Loucy (cell line): Measurements from ENCODE around the gene RANBP17.

Source experiments
- H2AFZ ChIP-seq: fragments of 200-600 bp; sonication (generic); 2 replicates; pipeline ENCODE4 v1.6.0; 2016; ENCODE audit warnings: antibody characterized with exemption, mild to moderate bottlenecking, low read length, moderate library complexity
- H3F3A ChIP-seq: fragments of 200-600 bp; 2 replicates; pipeline ENCODE4 v1.6.0; 2016; ENCODE audit warnings: antibody characterized with exemption, low read depth, mild to moderate bottlenecking
- H3K27me3 ChIP-seq: fragments of 200-600 bp; sonication (generic); 2 replicates; pipeline ENCODE4 v1.6.1; 2014; ENCODE audit warnings: low read length, mild to moderate bottlenecking; ENCODE audit not compliant: insufficient read depth, poor library complexity, severe bottlenecking
- H3K36me3 ChIP-seq: fragments of 200-600 bp; sonication (generic); 2 replicates; pipeline ENCODE4 v1.6.1; 2016; ENCODE audit warnings: low read length; ENCODE audit not compliant: insufficient read depth
- H3K4me1 ChIP-seq: fragments of 200-600 bp; sonication (generic); 2 replicates; pipeline ENCODE4 v1.5.1; 2014; ENCODE audit warnings: low read length, mild to moderate bottlenecking; ENCODE audit not compliant: insufficient read depth, poor library complexity, severe bottlenecking
- H3K4me2 ChIP-seq: fragments of 200-600 bp; sonication (generic); 2 replicates; pipeline ENCODE4 v1.6.0; 2014; ENCODE audit warnings: antibody characterized with exemption, low read length, low read depth, mild to moderate bottlenecking; ENCODE audit not compliant: poor library complexity, severe bottlenecking
- H3K4me3 ChIP-seq: fragments of 200-600 bp; sonication (generic); 2 replicates; pipeline ENCODE4 v1.5.1; 2014; ENCODE audit warnings: low read length, mild to moderate bottlenecking, mixed read lengths; ENCODE audit not compliant: poor library complexity, severe bottlenecking
- H3K79me2 ChIP-seq: fragments of 200-600 bp; sonication (generic); 2 replicates; pipeline ENCODE4 v1.6.1; 2014; ENCODE audit warnings: low read length; ENCODE audit not compliant: insufficient read depth
- H3K9ac ChIP-seq: fragments of 200-600 bp; sonication (generic); 2 replicates; pipeline ENCODE4 v1.6.0; 2014; ENCODE audit warnings: mild to moderate bottlenecking, low read depth, low read length, moderate library complexity; ENCODE audit not compliant: poor library complexity, severe bottlenecking
- H3K9me2 ChIP-seq: fragments of 200-600 bp; sonication (generic); replicated peaks from 2 replicates; pipeline ENCODE4 v1.6.1; 2016; ENCODE audit warnings: low read depth, low read length, mixed read lengths
- H3K9me3 ChIP-seq: fragments of 200-600 bp; sonication (generic); 2 replicates; pipeline ENCODE4 v1.6.1; 2014; ENCODE audit warnings: mild to moderate bottlenecking, antibody characterized with exemption, low read length, low read depth; ENCODE audit not compliant: insufficient read depth
- H4K20me1 ChIP-seq: fragments of 200-600 bp; sonication (generic); 2 replicates; pipeline ENCODE4 v1.6.0; 2014; ENCODE audit warnings: antibody characterized with exemption, low read length, mild to moderate bottlenecking; ENCODE audit not compliant: insufficient read depth, poor library complexity, severe bottlenecking
- EZH2phosphoT487 ChIP-seq: fragments of 200-600 bp; IDR thresholded peaks from 2 replicates; pipeline ENCODE4 v1.6.1; 2018; ENCODE audit warnings: antibody characterized with exemption, mild to moderate bottlenecking, moderate library complexity, borderline replicate concordance
- TF ChIP-seq, protein P1 (sequence below): fragments of 200-600 bp; sonication (generic); conservative IDR thresholded peaks from 2 replicates; pipeline ENCODE4 v1.5.1; 2014; ENCODE audit warnings: mild to moderate bottlenecking, antibody characterized with exemption, low read length

RANBP17 gene

DNA sequence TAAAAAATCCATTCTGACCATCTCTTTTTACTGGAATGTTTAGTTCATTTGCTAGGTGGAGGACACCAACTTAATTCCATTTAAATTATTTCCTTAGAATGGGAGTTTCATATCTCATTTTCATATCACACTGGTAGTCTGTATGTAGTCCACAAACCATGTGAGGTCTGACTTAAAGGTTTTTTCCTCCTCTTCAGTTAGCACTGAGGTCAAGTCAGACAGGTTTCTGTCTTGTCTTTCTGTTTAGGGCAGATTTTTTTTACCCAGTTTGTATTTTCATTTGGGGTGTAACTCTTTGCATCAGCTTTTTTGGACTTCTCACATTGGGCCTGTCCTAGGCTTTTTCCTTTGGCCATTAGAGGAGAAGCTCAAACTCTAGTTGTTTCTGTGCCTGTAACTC, 75.3 kb downstream of the RANBP17 start:
- TF ChIP-seq EZH2phosphoT487, result no peak
- TF ChIP-seq, protein P1, sequence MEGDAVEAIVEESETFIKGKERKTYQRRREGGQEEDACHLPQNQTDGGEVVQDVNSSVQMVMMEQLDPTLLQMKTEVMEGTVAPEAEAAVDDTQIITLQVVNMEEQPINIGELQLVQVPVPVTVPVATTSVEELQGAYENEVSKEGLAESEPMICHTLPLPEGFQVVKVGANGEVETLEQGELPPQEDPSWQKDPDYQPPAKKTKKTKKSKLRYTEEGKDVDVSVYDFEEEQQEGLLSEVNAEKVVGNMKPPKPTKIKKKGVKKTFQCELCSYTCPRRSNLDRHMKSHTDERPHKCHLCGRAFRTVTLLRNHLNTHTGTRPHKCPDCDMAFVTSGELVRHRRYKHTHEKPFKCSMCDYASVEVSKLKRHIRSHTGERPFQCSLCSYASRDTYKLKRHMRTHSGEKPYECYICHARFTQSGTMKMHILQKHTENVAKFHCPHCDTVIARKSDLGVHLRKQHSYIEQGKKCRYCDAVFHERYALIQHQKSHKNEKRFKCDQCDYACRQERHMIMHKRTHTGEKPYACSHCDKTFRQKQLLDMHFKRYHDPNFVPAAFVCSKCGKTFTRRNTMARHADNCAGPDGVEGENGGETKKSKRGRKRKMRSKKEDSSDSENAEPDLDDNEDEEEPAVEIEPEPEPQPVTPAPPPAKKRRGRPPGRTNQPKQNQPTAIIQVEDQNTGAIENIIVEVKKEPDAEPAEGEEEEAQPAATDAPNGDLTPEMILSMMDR, result no peak

DNA sequence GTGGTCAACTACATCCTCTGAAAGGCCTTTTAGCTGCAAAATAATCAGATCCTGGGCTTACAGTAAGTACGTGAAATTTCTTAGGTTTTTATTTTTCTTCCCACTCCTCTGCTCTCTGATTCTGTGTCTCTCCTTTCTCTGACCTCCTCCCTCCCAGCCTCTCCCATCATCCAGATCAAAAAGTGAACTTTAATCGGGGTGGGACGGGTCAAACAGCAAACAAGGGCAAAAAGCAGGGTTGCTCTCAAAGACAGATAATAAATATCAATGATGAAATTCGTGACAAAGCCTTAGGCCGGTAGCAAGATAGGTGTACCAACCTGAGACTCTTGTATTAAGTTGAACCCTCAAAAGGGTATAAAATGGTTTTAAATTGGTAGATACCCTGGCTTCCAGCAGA, 76.1 kb downstream of the RANBP17 start:
- Histone ChIP-seq H3K9me2 (no peaks in the 10 kb centered on the region), H3K4me2 (no peak overlapping the region), H3K4me3 (no peak overlapping the region), H3K9ac (no peak overlapping the region), H3K36me3 (no peaks in the 10 kb centered on the region), H3K79me2 (no peaks in the 10 kb centered on the region), H4K20me1 (no peaks in the 10 kb centered on the region), H3F3A (no peaks in the 10 kb centered on the region), H3K27me3 (no peaks in the 10 kb centered on the region), H2AFZ (no peak overlapping the region), H3K4me1 (no peaks in the 10 kb centered on the region), H3K9me3 (no peaks in the 10 kb centered on the region)
- no peak for TF ChIP-seq EZH2phosphoT487
- TF ChIP-seq, protein P1, result no peak

More for the DNA sequence above, 75.3 kb downstream of the RANBP17 start:
- Histone ChIP-seq H3K36me3 (no peaks in the 10 kb centered on the region), H3K9ac (no peak overlapping the region), H4K20me1 (no peaks in the 10 kb centered on the region), H2AFZ (no peak overlapping the region), H3F3A (no peaks in the 10 kb centered on the region), H3K4me3 (no peak overlapping the region), H3K27me3 (no peaks in the 10 kb centered on the region), H3K4me1 (no peaks in the 10 kb centered on the region), H3K4me2 (no peak overlapping the region), H3K79me2 (no peaks in the 10 kb centered on the region), H3K9me3 (no peaks in the 10 kb centered on the region), H3K9me2 (no peaks in the 10 kb centered on the region)

- H3K79me2 ChIP-seq, result no peaks in the 10 kb centered on the region
- no peaks in the 10 kb centered on the region for H3K36me3 ChIP-seq
- no peaks in the 10 kb centered on the region for H3K9me2 ChIP-seq
- no peak for TF ChIP-seq EZH2phosphoT487
- TF ChIP-seq, protein P1, result no peak
- no peaks in the 10 kb centered on the region for H4K20me1 ChIP-seq
- H3K9ac ChIP-seq, result no peak overlapping the region
- H3K4me2 ChIP-seq, result no peak overlapping the region
- no peak overlapping the region for H2AFZ ChIP-seq
- H3K9me3 ChIP-seq, result no peaks in the 10 kb centered on the region
- H3K27me3 ChIP-seq, result no peaks in the 10 kb centered on the region
- no peaks in the 10 kb centered on the region for H3F3A ChIP-seq
- H3K4me1 ChIP-seq, result no peaks in the 10 kb centered on the region
- no peak overlapping the region for H3K4me3 ChIP-seq
These were observed 77.4 kb downstream of the RANBP17 start for GRCh38 chr5:170939178-170939577.
